Stomach (tissue), 4 donors: ENCODE results near the gene MATCAP1.

Source experiments
- EP300 ChIP-seq: sonication (generic); formaldehyde crosslinking; IDR thresholded peaks from one replicate; pipeline ENCODE4 v1.6.1; 2017; ENCODE audit warnings: antibody characterized with exemption
- POLR2A ChIP-seq, 4 donors: fragments of 450-650 bp; IDR thresholded peaks; one replicate each; pipeline ENCODE4 v1.6.1; 2016; ENCODE audit warnings: antibody characterized with exemption in 4 of 4, control low read depth in 2 of 4, mild to moderate bottlenecking in 1 of 4, moderate library complexity in 1 of 4
- POLR2AphosphoS5 ChIP-seq, 3 donors: sonication (generic); formaldehyde crosslinking; IDR thresholded peaks; one replicate each; pipeline ENCODE4 v1.6.1; 2016; ENCODE audit warnings: antibody characterized with exemption in 3 of 3
- TF ChIP-seq, protein P1 (sequence below), 7 experiments: fragments of 450-650 bp in 4 of 7; fragments of 200-600 bp in 3 of 7; sonication (generic) in 3 of 7; IDR thresholded peaks; one replicate each; pipeline ENCODE4 v1.5.1; 2016 to 2019; ENCODE audit warnings: antibody characterized with exemption in 7 of 7, control low read depth in 2 of 7, mild to moderate bottlenecking in 1 of 7

GRCh38 chr16:67158637-67159600 lies 24.8 kb downstream of the MATCAP1 start:
- TF ChIP-seq, protein P1, sequence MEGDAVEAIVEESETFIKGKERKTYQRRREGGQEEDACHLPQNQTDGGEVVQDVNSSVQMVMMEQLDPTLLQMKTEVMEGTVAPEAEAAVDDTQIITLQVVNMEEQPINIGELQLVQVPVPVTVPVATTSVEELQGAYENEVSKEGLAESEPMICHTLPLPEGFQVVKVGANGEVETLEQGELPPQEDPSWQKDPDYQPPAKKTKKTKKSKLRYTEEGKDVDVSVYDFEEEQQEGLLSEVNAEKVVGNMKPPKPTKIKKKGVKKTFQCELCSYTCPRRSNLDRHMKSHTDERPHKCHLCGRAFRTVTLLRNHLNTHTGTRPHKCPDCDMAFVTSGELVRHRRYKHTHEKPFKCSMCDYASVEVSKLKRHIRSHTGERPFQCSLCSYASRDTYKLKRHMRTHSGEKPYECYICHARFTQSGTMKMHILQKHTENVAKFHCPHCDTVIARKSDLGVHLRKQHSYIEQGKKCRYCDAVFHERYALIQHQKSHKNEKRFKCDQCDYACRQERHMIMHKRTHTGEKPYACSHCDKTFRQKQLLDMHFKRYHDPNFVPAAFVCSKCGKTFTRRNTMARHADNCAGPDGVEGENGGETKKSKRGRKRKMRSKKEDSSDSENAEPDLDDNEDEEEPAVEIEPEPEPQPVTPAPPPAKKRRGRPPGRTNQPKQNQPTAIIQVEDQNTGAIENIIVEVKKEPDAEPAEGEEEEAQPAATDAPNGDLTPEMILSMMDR (IDR thresholded peaks at IDR 0.05): no peak
- TF ChIP-seq POLR2A (IDR thresholded peaks at IDR 0.05) (no peak), EP300 (no peak), POLR2AphosphoS5 (IDR thresholded peaks at IDR 0.05) (peak in 1 of 3 donors; percentile 5)
